ENCODE data around the gene OR2H2.

OR2H2 gene

DNA sequence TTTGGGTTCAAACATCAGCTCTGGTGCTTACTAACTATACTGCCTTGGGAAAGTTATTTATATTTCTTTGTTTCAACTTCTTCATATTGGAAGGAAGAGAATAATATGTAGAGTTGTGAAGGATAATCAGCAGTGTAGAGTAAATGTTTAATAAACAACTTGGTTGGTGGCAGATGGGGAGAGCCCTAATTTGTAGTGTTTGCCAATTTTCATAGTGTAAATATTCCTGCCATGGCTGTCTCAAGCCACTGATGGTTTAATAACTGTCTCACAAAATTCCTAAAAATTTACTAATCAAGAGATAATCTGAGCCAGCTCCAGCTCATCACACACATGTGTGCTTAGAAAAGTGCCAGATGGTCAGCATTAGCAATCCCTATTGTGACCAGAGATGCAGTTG lies at the start of gene OR2H2:
Gene OR2H2 (plus strand): TSS at position 301 of the 400 bp plus-strand sequence. CDS start 2,824 bp downstream, outside the sequence.
- DNase-seq (ENCODE audit: low read depth, low spot score): no peak

DNA sequence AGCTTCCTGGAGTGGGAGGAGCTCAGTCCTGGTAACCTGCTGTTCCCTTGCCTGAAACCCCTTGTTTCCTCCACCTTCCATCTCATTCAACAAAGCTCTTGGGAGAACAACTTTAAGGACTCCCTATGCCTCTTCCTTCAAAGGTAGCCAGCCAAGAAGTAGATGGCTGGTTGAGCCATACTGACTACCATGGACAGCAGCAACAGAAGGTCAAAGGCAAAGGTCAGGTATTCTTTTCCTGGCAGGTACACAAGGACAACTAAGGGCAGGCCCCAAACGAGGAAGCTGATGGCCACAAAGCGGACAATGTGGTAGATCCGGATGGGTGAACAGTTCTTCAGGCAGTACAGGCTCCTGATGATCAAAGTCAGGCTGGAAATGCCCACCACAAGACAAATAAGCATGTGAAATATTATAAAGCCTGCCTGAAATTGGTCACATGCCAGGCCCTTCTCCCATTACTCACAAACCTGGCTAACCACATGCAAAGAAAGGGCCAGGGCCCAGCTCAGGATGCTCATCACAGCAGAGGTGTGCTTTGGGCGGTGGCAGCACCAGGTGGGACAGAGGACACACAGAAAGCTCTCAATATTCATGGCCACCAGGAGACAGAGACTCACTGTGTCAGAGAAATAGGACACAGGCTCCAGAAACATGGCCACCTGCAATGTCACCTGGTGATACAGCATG lies 47.1 kb upstream of the OR2H2 start:
- no peak for DNase-seq (ENCODE audit: low read depth, low spot score)

DNA sequence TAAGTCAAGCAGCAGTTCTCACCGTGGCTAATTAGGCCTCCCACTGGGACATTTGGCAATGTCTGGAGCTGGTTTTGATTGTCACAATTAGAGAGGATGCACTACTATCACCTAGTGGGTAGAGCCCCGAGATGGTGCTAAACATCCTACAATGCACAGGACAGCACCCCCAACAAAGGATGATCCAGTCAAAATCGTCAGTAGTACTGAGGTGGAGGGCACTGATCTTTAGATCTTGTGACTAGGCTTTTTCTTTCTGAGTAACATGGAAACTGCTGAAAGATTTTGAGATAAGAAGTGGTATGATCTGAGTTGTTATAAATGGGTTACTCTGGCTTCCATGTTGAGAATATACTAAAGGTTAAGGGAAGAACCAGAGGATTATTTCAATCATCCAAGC lies 37.3 kb upstream of the OR2H2 start:
- no peak for DNase-seq (ENCODE audit: low read depth, low spot score)

DNA sequence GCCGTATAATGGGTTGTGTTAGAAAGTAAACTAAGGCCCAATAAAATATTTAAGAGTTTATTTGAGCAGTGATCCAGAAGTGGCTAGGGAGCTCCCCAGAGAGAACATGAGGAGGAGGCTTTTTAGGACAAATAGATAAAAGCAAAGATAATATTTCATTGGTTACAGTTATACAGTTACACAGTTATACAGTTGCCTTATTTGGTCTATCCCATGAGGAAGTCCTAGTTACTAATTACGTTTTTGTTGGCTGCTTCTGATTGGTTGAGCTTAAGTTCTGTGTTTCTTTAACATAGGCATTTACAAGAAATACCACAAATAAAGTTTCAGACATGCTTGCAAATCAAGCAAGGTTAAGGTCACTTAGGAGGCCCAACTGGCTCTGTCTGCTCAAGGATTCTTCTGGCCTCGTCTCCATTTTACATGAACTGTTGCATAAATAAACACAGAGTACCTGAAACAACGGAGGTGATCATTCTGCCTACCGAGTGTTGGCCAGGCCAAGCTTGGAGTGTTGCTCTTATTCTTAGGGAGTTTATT lies 32.3 kb upstream of the OR2H2 start:
- DNase-seq (ENCODE audit: low read depth, low spot score): no peak

DNA sequence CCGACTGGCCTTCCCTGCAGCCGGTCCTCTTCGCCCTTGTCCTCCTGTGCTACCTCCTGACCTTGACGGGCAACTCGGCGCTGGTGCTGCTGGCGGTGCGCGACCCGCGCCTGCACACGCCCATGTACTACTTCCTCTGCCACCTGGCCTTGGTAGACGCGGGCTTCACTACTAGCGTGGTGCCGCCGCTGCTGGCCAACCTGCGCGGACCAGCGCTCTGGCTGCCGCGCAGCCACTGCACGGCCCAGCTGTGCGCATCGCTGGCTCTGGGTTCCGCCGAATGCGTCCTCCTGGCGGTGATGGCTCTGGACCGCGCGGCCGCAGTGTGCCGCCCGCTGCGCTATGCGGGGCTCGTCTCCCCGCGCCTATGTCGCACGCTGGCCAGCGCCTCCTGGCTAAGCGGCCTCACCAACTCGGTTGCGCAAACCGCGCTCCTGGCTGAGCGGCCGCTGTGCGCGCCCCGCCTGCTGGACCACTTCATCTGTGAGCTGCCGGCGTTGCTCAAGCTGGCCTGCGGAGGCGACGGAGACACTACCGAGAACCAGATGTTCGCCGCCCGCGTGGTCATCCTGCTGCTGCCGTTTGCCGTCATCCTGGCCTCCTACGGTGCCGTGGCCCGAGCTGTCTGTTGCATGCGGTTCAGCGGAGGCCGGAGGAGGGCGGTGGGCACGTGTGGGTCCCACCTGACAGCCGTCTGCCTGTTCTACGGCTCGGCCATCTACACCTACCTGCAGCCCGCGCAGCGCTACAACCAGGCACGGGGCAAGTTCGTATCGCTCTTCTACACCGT lies 31.5 kb upstream of the OR2H2 start:
- DNase-seq (ENCODE audit: low read depth, low spot score): no peak

DNA sequence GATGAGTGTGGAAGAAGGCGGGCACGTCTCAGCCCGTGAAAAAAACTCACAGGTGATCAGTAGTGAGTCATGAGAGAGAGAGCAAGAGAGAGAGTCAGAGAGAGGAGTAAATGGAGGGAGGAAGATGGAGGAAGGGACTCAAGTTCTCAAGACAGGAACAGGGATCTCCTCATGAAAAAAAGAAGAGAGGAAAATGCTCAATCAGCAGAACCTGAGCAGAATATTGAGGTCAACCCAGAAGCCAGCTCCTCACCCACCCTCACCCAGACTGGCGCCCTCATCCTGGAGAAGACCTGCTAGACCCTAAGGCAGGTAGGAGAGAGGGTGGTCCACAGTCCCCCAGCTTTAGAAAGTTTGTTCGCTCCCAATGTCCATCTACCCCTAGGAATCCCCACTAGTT lies 30.2 kb upstream of the OR2H2 start:
- DNase-seq (ENCODE audit: low read depth, low spot score): no peak

DNA sequence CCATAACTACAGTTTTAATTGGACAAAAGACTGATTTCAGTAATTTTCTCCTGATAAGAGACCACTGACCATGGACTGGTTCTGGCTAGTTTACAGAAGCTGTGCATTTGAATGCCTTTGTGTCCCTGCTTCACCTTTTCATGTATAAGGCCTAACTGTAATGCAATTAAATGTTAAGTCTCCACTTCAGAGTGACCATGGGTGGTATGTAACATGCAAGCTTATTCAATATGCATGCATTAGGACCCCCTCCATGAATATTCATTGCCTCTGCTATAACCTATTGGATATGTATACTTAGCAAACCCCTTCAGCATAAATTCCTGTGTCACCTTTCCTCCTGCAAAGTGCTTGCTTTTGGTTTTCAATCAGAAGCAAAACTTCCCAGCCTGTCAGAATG lies 27.6 kb upstream of the OR2H2 start:
- no peak for DNase-seq (ENCODE audit: low read depth, low spot score)

DNA sequence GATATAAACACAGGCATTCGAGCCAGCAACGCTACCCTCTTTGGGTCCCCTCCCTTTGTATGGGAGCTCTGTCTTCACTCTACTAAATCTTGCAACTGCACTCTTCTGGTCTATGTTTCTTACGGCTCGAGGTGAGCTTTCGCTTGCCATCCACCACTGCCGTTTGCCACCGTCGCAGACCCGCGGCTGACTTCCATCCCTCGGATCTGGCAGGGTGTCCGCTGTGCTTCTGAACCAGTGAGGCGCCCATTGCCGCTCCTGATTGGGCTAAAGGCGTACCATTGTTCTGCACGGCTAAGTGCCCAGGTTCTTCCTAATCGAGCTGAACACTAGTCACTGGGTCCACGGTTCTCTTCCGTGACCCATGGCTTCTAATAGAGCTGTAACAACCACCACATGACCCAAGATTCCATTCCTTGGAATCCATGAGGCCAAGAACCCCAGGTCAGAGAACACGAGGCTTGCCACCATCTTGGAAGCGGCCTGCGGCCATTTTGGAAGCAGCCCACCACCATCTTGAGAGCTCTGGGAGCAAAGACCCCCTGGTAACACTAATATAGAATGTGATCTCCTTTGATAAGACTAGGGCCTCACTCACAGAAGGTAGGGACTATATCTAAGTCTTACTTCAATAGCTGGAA lies 26.4 kb upstream of the OR2H2 start:
- DNase-seq (ENCODE audit: low read depth, low spot score): no peak

DNA sequence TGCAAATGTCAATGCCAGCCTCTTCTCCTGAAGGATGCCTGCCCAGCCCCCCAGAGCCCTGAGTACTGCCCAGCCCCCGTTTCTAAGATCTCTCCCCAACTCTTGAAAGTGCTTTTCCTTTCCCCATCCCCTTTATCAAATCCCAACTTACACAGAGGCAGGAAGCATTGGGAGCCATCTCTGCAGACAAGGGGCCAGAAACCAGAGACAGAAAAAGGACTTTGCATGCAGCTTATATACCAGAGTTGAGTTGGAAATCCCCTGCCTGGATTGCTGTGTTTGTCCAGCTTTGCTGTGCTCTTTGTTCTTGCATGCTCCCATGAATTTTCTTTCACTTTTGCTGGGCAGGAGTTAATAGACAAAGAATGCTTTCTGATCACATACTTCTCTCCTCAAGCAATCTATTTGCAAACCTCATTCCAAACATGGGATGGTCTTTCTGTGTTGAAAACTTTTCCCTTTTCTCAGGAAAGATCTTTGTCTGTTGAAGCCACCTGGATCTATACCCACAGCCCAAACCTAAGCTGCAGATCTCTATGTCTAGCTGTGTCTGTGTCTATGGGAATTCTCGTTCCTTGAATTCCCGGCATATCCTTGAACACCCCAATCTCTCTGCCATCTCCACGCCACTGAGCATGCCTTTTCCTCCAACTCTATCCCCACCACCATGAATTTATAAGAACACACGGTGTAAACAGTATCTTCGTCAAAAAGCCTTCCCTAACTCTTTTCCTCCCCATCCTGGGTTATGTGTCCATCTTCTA lies 25.2 kb upstream of the OR2H2 start, which contains the start of gene UBD:
Gene UBD (minus strand): TSS at position 209 of the 764 bp plus-strand sequence. CDS start 31 bp downstream, at position 178.
- no peak for DNase-seq (ENCODE audit: low read depth, low spot score)

DNA sequence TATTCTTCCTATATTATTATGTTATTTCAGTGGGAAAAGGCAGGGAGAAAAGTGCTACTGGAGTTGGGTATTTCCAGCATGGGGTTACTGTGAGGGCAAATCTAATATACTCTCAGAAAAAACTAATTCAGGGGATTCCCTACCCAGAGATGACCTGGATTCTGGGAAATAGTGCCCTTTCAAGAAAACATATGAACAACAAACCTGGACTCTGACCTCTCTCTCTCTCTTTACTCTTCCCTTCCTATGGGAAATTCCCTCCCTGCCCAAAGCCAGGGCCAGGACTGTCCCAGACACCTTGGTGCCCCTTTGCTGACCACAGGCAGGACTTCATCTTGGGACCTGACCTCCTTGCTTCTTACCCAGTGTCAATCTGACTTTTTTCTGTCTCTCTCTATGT lies 23.8 kb upstream of the OR2H2 start:
- no peak for DNase-seq (ENCODE audit: low read depth, low spot score)

DNA sequence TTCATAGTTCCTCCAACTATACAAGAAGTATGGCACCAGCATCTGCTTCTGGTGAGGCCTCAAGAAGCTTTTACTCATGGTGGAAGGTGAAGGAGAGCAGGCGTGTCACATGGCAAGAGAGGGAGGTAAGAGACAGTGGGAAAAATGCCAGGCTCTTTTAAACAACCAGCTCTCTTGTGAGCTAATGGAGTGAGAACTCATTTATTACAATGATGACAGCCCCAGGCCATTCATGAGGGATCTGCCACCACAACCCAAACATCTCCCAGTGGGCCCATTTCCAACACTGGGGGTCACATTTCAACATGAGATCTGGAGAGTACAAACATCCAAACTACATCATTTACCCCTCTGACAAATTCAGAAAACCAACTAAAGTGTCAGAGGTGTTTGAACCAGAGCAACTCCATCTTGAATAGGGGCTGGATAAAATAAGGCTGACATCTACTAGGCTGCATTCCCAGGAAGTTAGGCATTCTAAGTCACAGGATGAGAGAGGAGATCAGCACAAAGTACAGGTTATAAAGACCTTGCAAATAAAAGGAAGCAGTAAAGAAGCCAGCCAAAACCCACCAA lies 23.2 kb upstream of the OR2H2 start:
- DNase-seq (ENCODE audit: low read depth, low spot score): no peak

DNA sequence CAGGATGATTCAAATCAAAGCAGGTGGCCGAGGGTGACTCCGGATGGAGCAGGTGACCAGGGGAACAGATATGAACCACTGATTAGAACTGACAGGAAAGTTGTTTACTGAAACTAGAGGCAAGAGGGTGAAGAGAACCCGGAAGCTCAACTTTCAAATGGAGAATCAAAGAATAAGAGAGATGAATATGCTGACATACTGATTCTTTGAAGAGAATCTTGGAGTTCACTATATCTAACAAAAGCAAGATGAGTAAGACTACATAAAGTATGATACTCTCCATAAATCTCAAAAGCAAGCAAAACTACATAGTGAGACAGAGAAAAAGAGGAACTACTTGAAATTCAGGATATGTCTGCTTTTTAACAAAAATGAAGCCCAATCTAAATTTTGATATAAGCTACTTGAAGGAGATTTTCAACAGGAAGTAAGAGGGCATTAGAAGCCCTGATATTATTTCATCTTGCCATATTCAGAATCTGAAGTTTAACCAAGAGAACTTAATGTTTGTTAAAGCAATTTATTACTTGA lies 21.4 kb upstream of the OR2H2 start:
- no peak for DNase-seq (ENCODE audit: low read depth, low spot score)

DNA sequence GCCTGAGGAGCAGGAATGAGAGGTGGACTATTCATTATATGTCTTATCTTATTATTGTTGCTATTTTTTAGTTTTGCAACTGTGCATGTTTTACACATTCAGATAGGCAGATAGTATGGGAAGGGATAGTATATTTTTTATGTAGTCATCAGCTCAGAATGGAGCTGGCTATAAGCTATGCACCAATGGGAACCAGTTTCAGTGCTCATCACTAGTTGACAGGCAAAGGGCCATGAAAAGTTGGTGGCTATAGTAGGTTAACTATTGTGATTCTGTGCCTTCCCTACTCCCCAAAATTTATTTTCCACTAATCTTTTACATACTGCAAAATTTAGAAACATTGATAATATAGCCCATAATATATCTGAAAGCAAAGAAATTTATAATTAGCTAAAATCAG lies 20.0 kb upstream of the OR2H2 start:
- DNase-seq (ENCODE audit: low read depth, low spot score): no peak

DNA sequence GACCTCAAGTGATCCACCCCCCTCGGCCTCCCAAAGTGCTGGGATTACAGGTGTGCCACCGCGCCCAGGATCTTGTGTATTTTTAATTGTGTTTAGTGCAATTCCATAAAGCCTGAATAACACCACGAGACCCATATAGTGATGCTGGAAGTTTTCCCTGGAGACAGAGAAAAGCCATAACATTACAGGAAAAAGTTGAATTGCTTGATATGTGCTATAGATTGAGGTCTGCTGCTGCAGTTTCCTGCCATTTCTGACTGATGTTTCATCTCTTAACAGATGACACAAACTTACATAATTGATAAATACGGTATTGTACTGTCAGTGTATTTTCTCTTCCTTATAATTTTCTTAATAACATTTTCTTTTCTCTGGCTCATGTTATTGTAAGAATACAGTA lies 18.1 kb upstream of the OR2H2 start:
- DNase-seq (ENCODE audit: low read depth, low spot score): no peak

DNA sequence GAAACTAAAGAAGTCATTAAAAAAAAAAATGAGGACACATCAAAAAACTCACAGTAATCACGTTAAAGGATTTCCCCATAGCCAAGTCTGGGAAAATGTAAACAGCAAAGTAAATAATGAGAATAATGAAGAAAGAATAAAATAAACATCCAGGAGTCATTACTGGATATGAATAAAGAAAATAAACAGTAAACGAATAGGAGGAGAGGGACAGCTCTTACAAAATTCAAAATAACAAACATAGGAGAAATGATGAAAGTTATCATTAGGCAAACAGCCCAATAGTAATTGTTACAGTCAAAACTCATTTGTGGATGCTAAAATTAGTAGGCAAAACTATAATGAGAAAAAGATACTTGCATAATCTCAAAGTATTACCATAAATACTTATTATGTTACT lies 17.4 kb upstream of the OR2H2 start:
- no peak for DNase-seq (ENCODE audit: low read depth, low spot score)

DNA sequence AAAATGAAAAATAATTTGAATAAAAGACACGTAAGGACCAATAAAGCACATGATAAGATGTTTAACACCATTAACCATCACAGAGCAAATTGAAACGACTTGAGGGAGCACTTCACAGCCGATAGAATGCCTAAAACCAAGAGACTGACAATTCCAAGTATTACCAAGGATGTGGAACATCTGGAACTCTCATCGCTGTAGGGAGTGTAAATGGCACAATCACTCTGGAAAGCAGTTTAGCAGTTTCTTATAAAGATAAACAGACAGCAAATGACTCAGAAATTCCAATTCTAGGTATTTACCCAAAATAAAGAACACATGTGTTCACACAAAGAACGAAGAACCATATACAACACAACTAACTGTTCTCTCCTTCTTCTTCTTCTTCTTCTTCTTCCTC lies 16.9 kb upstream of the OR2H2 start:
- DNase-seq (ENCODE audit: low read depth, low spot score): no peak

DNA sequence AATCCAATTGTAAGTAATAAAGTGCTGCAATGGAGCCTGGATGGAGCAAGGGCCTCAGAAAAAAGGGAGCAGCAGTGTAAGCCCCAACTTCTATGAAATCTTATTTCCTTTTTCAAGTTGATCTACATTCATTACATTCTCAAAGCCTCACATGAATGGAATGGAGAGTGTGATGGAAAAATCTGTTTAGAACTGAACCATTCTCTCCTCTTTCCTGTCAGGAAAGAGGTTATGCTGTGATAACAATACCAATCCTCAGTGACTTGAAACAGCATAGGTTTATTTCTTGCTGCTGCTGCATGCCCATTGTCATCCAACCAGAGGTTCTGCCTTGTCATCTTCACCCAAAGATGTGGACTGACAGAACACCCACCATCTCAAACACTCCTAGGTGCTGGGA lies 8.9 kb upstream of the OR2H2 start:
- no peak for DNase-seq (ENCODE audit: low read depth, low spot score)

DNA sequence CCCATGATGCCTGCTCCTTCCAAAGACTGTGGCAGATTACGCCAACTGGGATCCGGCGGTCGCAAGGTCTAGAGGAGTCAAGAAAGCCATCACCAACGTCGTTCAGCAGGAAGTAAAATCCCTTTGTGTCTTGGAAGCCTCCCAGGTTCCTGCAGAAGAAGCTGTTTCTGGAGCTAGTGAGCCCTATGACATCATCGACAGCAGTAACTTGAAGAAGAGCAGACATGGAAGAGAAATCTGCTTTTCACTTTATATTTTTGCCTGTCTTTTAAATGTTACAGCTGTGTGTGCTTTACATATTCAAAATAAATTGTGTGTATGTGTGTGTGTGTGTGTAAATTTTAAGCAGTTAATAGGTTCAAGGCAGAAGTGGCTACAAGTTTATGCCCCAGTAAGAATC lies 7.4 kb upstream of the OR2H2 start:
- DNase-seq (ENCODE audit: low read depth, low spot score): no peak

DNA sequence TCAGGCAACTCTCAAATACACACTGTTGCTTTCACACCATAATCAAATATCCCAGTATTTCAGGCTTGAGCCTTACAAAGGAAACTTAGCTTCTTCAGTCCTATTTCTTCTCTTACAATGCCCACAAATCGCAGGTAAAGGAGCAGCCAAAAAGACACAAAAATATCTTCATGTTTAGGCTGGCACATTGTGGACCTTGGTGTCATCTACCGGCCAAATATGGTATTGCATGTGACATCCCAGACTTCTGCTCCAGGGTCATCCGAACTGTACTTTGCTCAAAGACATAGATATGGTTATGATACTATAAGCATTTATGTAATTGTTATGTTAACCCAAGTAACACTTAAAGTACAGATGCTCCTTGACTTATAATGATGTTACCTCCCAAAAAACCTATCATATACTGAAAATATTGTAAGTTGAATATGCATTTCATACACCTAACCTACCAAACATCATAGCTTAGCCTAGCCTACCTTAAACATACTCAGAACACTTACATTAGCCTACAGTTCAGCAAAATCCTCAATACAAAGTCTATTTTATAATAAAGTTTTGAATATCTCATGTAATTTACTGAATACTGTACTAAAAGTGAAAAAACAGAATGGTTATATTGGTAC lies 4.6 kb downstream of the OR2H2 start:
- DNase-seq (ENCODE audit: low read depth, low spot score): peak; percentile 8

DNA sequence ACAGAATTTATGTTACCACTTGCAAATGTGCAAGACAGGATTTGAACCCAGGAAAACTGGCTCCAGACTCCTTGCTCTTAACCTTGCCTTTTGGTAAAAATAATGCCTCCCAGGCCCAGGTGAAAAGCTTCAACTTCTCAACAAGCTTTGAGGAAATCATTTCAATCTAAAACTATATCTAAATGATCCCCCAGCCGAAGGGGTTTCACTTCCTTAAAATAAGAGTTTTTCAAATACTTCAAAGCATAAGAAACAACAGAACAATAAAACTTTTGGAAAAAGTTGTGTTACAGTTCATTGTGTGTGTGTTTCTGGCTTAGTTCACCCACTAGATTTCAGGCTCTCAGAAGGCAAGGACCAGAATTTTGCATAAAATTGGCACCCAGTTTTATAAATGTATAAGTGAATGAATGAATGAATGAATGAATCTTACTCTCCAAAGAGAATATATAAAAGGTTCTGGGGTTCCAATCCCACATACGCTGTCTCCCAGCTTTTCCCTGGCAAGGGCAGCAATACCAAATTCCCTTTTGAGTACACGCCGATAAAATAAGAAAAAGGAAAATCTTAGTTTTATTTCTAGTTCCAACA lies 5.4 kb downstream of the OR2H2 start:
- DNase-seq (ENCODE audit: low read depth, low spot score): no peak
